CD14-positive monocyte (primary cell): ENCODE measurements around the gene ARFGAP2. TPM values are rescaled to one million over a fixed set of nuclear protein-coding genes. Genes with fewer than 3 reads are reported as not detected.

Source experiments
- DNase-seq, 3 donors: peaks; one replicate each; pipeline ENCODE4 v3.0.0-alpha.2; 2011 to 2022
- H2AFZ ChIP-seq: 2 replicates; pipeline ENCODE4 v1.6.0; 2012; ENCODE audit warnings: mild to moderate bottlenecking, low read depth, low read length, inconsistent platforms; ENCODE audit not compliant: insufficient read depth, poor library complexity, severe bottlenecking
- H3K27ac ChIP-seq, 2 donors: 1 replicate in 1 of 2; 2 replicates in 1 of 2; pipeline ENCODE4 v1.5.1; 2012 to 2013; ENCODE audit warnings: low read length in 2 of 2, control low read depth in 1 of 2, inconsistent platforms in 1 of 2, low read depth in 1 of 2, mild to moderate bottlenecking in 1 of 2
- H3K27me3 ChIP-seq, 2 donors: one replicate each; pipeline versions ENCODE4 v1.6.0 to v1.6.1; 2011 to 2013; ENCODE audit warnings: low read length in 2 of 2; ENCODE audit not compliant: control insufficient read depth in 2 of 2, insufficient read depth in 2 of 2
- H3K36me3 ChIP-seq, 2 donors: replicated peaks in 1 of 2; 1 replicate in 1 of 2; 2 replicates in 1 of 2; pipeline versions ENCODE4 v1.5.1 to v1.6.1; 2012 to 2013; ENCODE audit warnings: low read length in 2 of 2, control low read depth in 1 of 2, inconsistent platforms in 1 of 2, mild to moderate bottlenecking in 1 of 2; ENCODE audit not compliant: insufficient read depth in 2 of 2, control insufficient read depth in 1 of 2
- H3K4me1 ChIP-seq, 2 donors: 1 replicate in 1 of 2; 2 replicates in 1 of 2; pipeline versions ENCODE4 v1.5.1 to v1.6.1; 2012 to 2013; ENCODE audit warnings: low read length in 2 of 2, control low read depth in 1 of 2, inconsistent platforms in 1 of 2, mild to moderate bottlenecking in 1 of 2, moderate library complexity in 1 of 2; ENCODE audit not compliant: insufficient read depth in 2 of 2, control insufficient read depth in 1 of 2
- H3K4me2 ChIP-seq: replicated peaks from 2 replicates; pipeline ENCODE3; 2012; ENCODE audit warnings: low read length, moderate library complexity, mild to moderate bottlenecking; ENCODE audit not compliant: poor library complexity, severe bottlenecking; ENCODE audit errors: extremely low read depth
- H3K4me3 ChIP-seq, 3 experiments: fragments of 200-600 bp in 1 of 3; sonication (generic) in 1 of 3; replicated peaks in 1 of 3; 1 replicate in 2 of 3; 2 replicates in 1 of 3; pipeline ENCODE4 v1.5.1; 2011 to 2013; ENCODE audit warnings: low read length in 3 of 3, mild to moderate bottlenecking in 3 of 3, control low read depth in 2 of 3, low read depth in 2 of 3, inconsistent platforms in 1 of 3, moderate library complexity in 1 of 3
- H3K79me2 ChIP-seq: 2 replicates; pipeline ENCODE4 v1.6.0; 2012; ENCODE audit warnings: mild to moderate bottlenecking, control low read depth, inconsistent platforms, low read length, moderate library complexity; ENCODE audit not compliant: insufficient read depth
- H3K9ac ChIP-seq: 2 replicates; pipeline ENCODE4 v1.6.0; 2017; ENCODE audit warnings: low read length, mild to moderate bottlenecking; ENCODE audit not compliant: insufficient read depth, poor library complexity, severe bottlenecking
- H3K9me3 ChIP-seq, 2 donors: replicated peaks in 1 of 2; 1 replicate in 1 of 2; 2 replicates in 1 of 2; pipeline versions ENCODE4 v1.5.1 to v1.6.1; 2012 to 2013; ENCODE audit warnings: low read length in 2 of 2, control low read depth in 1 of 2; ENCODE audit not compliant: control insufficient read depth in 1 of 2, insufficient read depth in 1 of 2
- H4K20me1 ChIP-seq: 2 replicates; pipeline ENCODE4 v1.6.0; 2012; ENCODE audit warnings: mild to moderate bottlenecking, low read length, control low read depth, moderate library complexity; ENCODE audit not compliant: insufficient read depth
- H3K27ac Mint-ChIP-seq, 7 donors: one replicate each; pipeline ENCODE4 v1.8.0; 2020; ENCODE audit warnings: mild to moderate bottlenecking in 7 of 7, mixed read lengths in 7 of 7, moderate library complexity in 6 of 7, inconsistent platforms in 2 of 7
- H3K27me3 Mint-ChIP-seq, 3 donors: one replicate each; pipeline ENCODE4 v1.8.0; 2021 to 2022; ENCODE audit warnings: low read depth in 3 of 3, mild to moderate bottlenecking in 3 of 3, mixed read lengths in 3 of 3, moderate library complexity in 3 of 3, inconsistent platforms in 1 of 3
- H3K36me3 Mint-ChIP-seq, 2 donors: one replicate each; pipeline ENCODE4 v1.8.0; 2020; ENCODE audit warnings: mixed read lengths in 2 of 2, inconsistent platforms in 1 of 2, mild to moderate bottlenecking in 1 of 2
- H3K4me1 Mint-ChIP-seq: one replicate; pipeline ENCODE4 v1.8.0; 2020; ENCODE audit warnings: mild to moderate bottlenecking, mixed read lengths
- H3K4me3 Mint-ChIP-seq, 2 donors: one replicate each; pipeline ENCODE4 v1.8.0; 2020; ENCODE audit warnings: mild to moderate bottlenecking in 2 of 2, mixed read lengths in 2 of 2, moderate library complexity in 1 of 2
- H3K9me3 Mint-ChIP-seq, 7 donors: one replicate each; pipeline ENCODE4 v1.8.0; 2020 to 2022; ENCODE audit warnings: mixed read lengths in 7 of 7, mild to moderate bottlenecking in 6 of 7, moderate library complexity in 6 of 7, inconsistent platforms in 2 of 7
- WGBS: methylation state at CpG from one replicate; pipeline ENCODE4 v1.1.5; 2013; ENCODE audit warnings: missing lambda C conversion rate; ENCODE audit not compliant: insufficient coverage; 5-methylcytosine and 5-hydroxymethylcytosine counted together
- intact Hi-C, 2 donors: fragments of 100-400 bp; cut with micrococcal nuclease; formaldehyde crosslinking; loops; one replicate each; pipeline versions ENCODE4 v1.15.0 to v1.15.1; 2023
- polyA plus RNA-seq, 3 donors: library from polyadenylated mRNA; depleted of rRNA in 1 of 3; unstranded in 2 of 3; stranded (reverse) in 1 of 3; fragments of 300-500 nt in 2 of 3; fragments of >200 nt in 1 of 3; fragmentation: Illumina TruSeq in 2 of 3; gene quantifications; 1 replicate in 2 of 3; 2 replicates in 1 of 3; pipeline ENCODE4 v1.2.3, GENCODE V29; 2012 to 2021
- TF ChIP-seq, protein P1 (sequence below): fragments of 200-600 bp; IDR thresholded peaks from one replicate; pipeline ENCODE4 v1.8.0; 2022; ENCODE audit warnings: antibody characterized with exemption, mild to moderate bottlenecking

ARFGAP2 gene
- polyA plus RNA-seq, 3 donors = 59.7 to 129 (median 61.0) TPM

DNA sequence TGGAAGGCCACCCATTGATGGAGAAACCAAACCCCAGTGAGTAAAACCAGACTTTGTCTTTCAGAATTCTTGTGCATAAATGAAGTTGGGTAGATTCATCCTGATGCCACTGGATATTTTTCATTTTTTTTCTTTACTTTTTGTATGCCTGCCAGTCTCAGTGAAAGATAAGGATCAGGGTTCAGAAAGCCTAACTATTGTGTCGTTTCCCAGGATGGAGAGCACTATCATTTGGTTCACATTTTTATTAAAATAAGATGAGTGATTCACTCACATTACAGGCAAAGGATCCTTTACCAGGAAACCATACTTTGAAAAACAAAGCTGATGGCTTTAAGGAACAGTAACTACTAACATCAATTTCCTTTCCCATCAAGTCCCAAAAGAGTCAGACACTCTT, 52.0 kb downstream of the ARFGAP2 start:
- intact Hi-C loops = no loop called here

DNA sequence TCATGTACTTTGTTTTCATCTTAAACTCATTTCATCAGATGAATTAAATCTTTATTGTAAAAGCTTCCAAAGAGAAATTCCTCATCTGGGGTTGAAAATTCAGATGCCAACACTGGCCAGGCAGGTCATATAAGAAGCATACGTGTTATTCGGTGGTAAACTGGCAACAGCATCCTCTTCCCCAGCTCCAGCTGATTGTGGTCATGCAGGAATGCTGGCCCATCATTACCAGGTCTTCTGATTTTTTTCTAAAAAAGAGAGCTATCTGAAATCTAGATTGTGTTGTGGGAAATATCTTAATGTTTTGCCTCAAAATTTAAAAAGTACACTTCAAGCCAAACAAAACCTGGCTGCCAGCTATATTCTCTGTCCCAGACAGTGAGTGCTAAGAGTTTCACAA, 53.6 kb downstream of the ARFGAP2 start:
- Mint-ChIP-seq H3K9me3 (no peaks in the 10 kb centered on the region), H3K27ac (no peak overlapping the region), H3K27me3 (no peaks in the 10 kb centered on the region), H3K4me1 (no peaks in the 10 kb centered on the region), H3K4me3 (no peak overlapping the region), H3K36me3 (no peaks in the 10 kb centered on the region)
- H3K4me2 ChIP-seq = no peak overlapping the region
- intact Hi-C loops = no loop called here
- H3K9ac ChIP-seq = no peak overlapping the region
- H2AFZ ChIP-seq = no peak overlapping the region
- WGBS = no CpG with 5 or more reads among the region's 2 CpGs
- H3K79me2 ChIP-seq = no peaks in the 10 kb centered on the region
- H3K4me1 ChIP-seq = no peaks in the 10 kb centered on the region
- H3K9me3 ChIP-seq = no peaks in the 10 kb centered on the region
- no peak for DNase-seq
- no peak overlapping the region for H3K4me3 ChIP-seq
- H3K27me3 ChIP-seq = no peaks in the 10 kb centered on the region
- TF ChIP-seq, protein P1, sequence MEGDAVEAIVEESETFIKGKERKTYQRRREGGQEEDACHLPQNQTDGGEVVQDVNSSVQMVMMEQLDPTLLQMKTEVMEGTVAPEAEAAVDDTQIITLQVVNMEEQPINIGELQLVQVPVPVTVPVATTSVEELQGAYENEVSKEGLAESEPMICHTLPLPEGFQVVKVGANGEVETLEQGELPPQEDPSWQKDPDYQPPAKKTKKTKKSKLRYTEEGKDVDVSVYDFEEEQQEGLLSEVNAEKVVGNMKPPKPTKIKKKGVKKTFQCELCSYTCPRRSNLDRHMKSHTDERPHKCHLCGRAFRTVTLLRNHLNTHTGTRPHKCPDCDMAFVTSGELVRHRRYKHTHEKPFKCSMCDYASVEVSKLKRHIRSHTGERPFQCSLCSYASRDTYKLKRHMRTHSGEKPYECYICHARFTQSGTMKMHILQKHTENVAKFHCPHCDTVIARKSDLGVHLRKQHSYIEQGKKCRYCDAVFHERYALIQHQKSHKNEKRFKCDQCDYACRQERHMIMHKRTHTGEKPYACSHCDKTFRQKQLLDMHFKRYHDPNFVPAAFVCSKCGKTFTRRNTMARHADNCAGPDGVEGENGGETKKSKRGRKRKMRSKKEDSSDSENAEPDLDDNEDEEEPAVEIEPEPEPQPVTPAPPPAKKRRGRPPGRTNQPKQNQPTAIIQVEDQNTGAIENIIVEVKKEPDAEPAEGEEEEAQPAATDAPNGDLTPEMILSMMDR = no peak
- H4K20me1 ChIP-seq = no peaks in the 10 kb centered on the region
- H3K27ac ChIP-seq = no peak overlapping the region
- H3K36me3 ChIP-seq = no peaks in the 10 kb centered on the region

More for the DNA sequence above, 52.0 kb downstream of the ARFGAP2 start:
- WGBS = no CpG with 5 or more reads among the region's 1 CpG
- Histone ChIP-seq H3K9ac (no peak overlapping the region), H3K36me3 (no peaks in the 10 kb centered on the region), H4K20me1 (no peaks in the 10 kb centered on the region), H2AFZ (no peak overlapping the region), H3K9me3 (no peaks in the 10 kb centered on the region), H3K4me1 (no peaks in the 10 kb centered on the region), H3K4me2 (no peak overlapping the region), H3K27ac (no peak overlapping the region), H3K4me3 (no peak overlapping the region), H3K79me2 (no peaks in the 10 kb centered on the region), H3K27me3 (no peaks in the 10 kb centered on the region)
- no peaks in the 10 kb centered on the region for H3K9me3 Mint-ChIP-seq
- H3K4me3 Mint-ChIP-seq = no peak overlapping the region
- no peaks in the 10 kb centered on the region for H3K4me1 Mint-ChIP-seq
- no peaks in the 10 kb centered on the region for H3K36me3 Mint-ChIP-seq
- H3K27me3 Mint-ChIP-seq = no peaks in the 10 kb centered on the region
- TF ChIP-seq, protein P1 = no peak
- DNase-seq = no peak
- no peak overlapping the region for H3K27ac Mint-ChIP-seq
